ENCODE measurements around the gene TCF3.

TCF3 gene

DNA sequence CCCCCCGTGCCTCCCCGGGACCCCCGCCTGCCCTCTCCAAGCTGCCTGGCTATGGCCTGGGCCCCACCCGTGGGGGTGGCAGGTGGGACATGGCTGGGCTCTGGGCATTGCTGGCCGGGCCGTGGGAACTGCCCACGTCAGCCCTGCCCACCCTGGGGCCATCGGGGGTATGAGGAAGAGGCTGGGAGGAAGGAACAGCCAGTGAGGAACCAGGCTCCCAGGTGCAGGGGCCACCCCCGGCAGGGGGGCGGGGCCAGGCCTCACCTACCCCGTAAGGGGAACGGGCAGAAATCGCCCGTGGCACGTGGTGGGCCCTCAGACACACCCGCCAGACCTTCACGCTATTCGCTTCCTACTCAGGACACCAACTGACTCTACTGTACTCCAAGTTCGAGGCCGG lies 22.4 kb downstream of the TCF3 start:
- Mint-ChIP-seq H3K27ac (no peak overlapping the region), H3K9me3 (no peaks in the 10 kb centered on the region), H3K27me3 (ENCODE audit: low read depth, poor library complexity) (no peaks in the 10 kb centered on the region), H3K4me1 (no peaks in the 10 kb centered on the region), H3K36me3 (ENCODE audit: low read depth) (peaks cover 19% of the 10 kb centered on the region), H3K4me3 (no peak overlapping the region)
- no peak for DNase-seq
- TF ChIP-seq, protein P1, sequence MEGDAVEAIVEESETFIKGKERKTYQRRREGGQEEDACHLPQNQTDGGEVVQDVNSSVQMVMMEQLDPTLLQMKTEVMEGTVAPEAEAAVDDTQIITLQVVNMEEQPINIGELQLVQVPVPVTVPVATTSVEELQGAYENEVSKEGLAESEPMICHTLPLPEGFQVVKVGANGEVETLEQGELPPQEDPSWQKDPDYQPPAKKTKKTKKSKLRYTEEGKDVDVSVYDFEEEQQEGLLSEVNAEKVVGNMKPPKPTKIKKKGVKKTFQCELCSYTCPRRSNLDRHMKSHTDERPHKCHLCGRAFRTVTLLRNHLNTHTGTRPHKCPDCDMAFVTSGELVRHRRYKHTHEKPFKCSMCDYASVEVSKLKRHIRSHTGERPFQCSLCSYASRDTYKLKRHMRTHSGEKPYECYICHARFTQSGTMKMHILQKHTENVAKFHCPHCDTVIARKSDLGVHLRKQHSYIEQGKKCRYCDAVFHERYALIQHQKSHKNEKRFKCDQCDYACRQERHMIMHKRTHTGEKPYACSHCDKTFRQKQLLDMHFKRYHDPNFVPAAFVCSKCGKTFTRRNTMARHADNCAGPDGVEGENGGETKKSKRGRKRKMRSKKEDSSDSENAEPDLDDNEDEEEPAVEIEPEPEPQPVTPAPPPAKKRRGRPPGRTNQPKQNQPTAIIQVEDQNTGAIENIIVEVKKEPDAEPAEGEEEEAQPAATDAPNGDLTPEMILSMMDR (IDR thresholded peaks at IDR 0.05) = no peak

DNA sequence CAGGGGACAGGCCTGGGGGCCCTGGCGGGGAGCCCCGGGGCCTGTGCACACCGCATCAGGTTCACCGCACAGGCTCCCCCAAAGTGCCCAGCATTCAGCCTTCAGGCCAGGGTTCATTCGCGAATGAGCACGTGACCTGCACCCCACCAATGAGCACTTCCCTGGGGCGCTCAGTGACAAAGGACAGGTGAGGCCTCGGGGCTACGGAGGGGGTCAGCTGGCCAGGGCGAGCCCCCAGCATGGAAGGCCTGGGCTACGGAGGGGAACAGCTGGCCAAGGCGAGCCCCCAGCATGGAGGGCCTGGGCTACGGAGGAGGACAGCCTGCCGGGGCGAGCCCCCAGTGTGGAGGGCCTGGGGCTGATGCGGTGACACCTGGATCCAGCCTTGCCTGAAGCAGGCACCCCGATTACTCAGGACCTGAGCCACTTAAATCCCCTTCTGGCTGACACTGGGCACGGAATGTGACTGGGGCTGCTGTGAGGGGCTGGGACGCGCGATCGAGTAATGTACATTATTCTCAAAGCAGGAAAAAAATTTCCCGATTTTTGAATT lies 23.1 kb downstream of the TCF3 start:
- H3K9me3 Mint-ChIP-seq = no peaks in the 10 kb centered on the region
- H3K36me3 Mint-ChIP-seq (ENCODE audit: low read depth) = peaks cover 20% of the 10 kb centered on the region
- DNase-seq = no peak
- no peaks in the 10 kb centered on the region for H3K27me3 Mint-ChIP-seq (ENCODE audit: low read depth, poor library complexity)
- peaks cover 5% of the 10 kb centered on the region for H3K4me1 Mint-ChIP-seq
- no peak overlapping the region for H3K27ac Mint-ChIP-seq
- no peak overlapping the region for H3K4me3 Mint-ChIP-seq
- TF ChIP-seq, protein P1 (IDR thresholded peaks at IDR 0.05) = no peak

DNA sequence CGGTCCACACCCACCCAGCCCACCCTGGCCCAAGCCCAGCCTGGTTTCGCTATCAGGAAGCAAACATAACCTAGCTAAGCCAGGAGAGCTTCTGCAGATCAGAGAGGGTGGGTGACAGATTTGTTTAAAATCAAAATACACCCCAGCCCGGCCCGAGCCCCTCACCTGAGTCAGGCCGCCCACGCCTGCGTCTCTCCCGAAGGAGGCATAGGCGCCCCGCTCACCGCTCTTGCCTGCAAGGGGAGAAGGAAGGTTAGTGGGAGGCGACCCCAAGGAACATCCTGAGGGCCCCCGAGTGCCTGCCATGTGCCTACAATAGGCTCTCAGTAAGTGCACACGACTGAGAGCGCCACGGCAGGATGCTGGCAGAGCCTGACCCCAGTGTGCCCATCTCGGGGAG lies 25.2 kb downstream of the TCF3 start:
- H3K36me3 Mint-ChIP-seq (ENCODE audit: low read depth) = peaks cover 28% of the 10 kb centered on the region
- TF ChIP-seq, protein P1 (IDR thresholded peaks at IDR 0.05) = no peak
- peaks cover 3% of the 10 kb centered on the region for H3K27me3 Mint-ChIP-seq (ENCODE audit: low read depth, poor library complexity)
- peaks cover 15% of the 10 kb centered on the region for H3K4me1 Mint-ChIP-seq
- DNase-seq = no peak
- H3K9me3 Mint-ChIP-seq = no peaks in the 10 kb centered on the region
- no peak overlapping the region for H3K4me3 Mint-ChIP-seq
- no peak overlapping the region for H3K27ac Mint-ChIP-seq

DNA sequence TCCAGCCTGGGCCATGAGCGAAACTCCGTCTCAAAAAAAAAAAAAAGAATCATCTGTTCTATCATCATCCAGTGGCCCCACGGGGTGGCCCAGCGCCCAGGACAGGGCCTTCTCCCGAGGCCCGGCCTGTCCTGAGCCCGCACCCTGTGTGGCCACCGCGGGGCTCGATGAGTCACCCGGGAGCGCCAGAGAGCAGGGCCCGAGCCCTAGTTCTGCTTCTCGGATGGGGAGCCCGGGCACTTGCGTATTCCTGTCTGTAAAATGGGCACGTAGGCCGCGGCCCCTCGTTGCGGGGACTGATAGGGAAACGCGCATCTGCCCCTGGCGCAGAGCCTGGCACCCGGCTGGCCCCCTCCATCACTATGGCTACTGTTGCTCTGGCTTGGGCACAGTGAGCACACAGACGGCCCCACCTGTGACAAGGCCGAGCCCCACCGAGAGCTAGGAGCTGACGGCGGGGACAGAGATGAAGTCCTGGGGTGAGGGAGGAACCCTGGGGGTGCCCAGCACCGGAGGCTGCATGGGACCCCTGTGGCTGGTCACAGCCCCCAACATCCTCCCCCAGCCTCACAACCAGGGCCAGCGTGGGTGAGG lies 25.9 kb downstream of the TCF3 start:
- DNase-seq = no peak
- Mint-ChIP-seq H3K27ac (peak overlapping the region; percentile 54), H3K4me3 (no peak overlapping the region), H3K36me3 (ENCODE audit: low read depth) (peaks cover 28% of the 10 kb centered on the region), H3K9me3 (no peaks in the 10 kb centered on the region), H3K27me3 (ENCODE audit: low read depth, poor library complexity) (peaks cover 3% of the 10 kb centered on the region), H3K4me1 (peaks cover 15% of the 10 kb centered on the region)
- TF ChIP-seq, protein P1 (IDR thresholded peaks at IDR 0.05) = no peak

DNA sequence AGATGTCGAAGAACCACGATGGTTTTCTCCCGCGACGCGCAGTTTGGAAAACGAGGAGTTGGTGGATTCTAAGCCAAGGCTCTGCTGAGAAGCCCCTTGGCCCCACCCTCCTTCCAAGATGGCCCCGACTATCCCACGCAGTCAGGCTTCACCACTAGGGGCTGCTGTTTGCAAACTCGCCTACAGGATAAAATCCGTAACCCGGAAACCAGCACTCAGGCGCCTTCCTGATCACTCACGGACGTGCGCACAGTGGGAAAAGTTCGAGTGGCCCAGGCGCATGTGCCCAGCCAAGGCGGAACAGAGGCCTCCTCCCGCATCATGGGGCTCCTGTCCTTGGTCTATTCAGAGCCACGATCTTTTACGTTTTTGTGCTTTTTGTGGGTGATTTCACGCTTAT lies 28.0 kb downstream of the TCF3 start:
- H3K4me3 Mint-ChIP-seq = no peak overlapping the region

More for the DNA sequence above, 28.0 kb downstream of the TCF3 start:
- Mint-ChIP-seq H3K36me3 (ENCODE audit: low read depth) (peaks cover 35% of the 10 kb centered on the region), H3K4me1 (peaks cover 15% of the 10 kb centered on the region), H3K9me3 (no peaks in the 10 kb centered on the region), H3K27me3 (ENCODE audit: low read depth, poor library complexity) (peaks cover 3% of the 10 kb centered on the region), H3K27ac (peak overlapping the region; percentile 96)
- TF ChIP-seq, protein P1 (IDR thresholded peaks at IDR 0.05) = peak; percentile 58
- peak; percentile 72 for DNase-seq
